Ishikawa (cell line): Measurements from ENCODE around the gene NEUROG3.

Source experiments
- MAX ChIP-seq: IDR thresholded peaks from 2 replicates; pipeline ENCODE4 v1.6.1; 2012
- ZBTB7A ChIP-seq: IDR thresholded peaks from 2 replicates; pipeline ENCODE4 v1.6.1; 2012; ENCODE audit warnings: low read depth

DNA sequence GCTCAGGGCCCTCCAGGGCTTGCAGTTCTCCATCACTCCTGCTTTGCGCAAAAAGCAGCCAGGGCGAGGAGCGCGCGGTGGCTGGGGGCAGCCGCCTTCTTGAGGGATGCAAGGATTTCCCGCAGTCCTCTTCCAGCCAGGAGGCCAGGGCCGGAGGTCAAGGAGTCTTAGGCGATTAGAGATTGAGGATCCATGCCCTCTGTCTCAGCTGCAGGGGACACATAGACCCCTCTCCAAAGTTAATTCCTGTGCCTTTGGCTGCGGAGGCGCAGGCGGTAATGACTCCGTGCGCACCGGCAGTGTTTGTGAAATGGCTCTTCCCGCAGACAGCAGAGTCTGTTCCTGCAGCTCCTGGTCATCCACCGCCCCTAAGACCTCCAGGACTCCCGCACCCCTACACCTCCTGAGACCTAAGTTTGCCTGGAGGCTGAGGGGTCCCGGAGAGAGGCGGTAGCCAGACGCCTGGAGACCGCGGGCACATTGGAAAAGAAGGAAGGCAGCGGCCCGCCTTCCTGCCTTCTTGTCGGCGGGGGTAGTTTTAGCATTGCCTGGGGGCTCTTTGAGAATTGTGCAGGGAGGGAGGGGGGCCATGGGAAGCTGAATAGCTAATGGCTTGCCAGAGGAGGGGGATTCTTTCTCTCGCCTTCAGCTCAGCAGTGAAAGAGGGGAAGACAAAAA lies 3.3 kb upstream of the NEUROG3 start:
- TF ChIP-seq MAX = no peak
- no peak for TF ChIP-seq ZBTB7A
